HG03103 (cell line): ENCODE data around the gene VASH1.

ENCODE experiments used
- ATAC-seq: cut with Tn5 transposase; IDR thresholded peaks from one replicate; pipeline ENCODE4 v1.9.1; 2021; ENCODE audit warnings: low read depth; ENCODE audit not compliant: unreplicated experiment

The VASH1 gene

DNA sequence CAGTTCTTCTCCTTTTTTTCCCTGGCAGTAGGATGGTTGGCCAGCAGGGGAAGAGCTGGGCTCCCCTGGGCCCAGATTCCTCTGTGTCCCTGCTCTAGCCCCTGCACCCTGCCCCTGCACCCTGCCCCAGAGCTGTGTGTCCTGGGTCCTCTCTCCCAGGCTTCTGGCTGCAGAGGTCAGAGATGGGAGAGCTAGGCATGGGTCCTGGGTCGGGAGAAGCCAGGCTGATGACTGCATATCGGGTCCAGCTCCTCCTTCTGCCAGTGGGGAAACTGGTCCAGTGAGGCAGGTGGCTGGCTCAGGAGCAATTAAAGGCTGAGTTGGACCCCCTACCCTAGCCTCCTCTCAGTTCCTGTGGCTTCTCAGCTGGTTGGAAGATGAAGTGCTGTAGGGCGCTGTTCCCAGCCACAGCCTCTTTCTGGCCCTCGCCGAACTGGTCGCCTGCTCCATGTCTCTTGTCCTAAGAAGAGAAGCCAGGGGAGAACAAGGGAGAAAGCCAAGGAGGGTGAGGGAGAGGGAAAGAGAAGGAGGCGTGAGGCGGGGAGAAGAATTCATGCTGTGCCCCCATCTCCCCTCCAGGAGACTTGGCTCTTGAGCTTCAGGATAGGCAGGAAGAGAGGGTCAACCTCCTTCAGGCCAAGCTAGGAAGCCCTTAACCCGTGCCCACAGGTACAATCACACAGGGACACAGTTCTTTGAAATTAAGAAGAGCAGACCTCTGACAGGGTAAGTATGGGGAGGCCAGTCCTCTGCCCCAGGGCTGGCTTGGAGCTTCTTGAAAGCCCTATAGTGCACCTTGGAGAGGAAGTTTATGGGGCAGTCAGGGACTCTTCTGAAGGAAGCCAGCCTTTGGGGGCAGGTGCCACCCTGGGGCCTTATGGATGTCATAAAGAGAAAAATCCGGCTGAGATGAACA, 9.5 kb downstream of the VASH1 start:
- no peak for ATAC-seq

DNA sequence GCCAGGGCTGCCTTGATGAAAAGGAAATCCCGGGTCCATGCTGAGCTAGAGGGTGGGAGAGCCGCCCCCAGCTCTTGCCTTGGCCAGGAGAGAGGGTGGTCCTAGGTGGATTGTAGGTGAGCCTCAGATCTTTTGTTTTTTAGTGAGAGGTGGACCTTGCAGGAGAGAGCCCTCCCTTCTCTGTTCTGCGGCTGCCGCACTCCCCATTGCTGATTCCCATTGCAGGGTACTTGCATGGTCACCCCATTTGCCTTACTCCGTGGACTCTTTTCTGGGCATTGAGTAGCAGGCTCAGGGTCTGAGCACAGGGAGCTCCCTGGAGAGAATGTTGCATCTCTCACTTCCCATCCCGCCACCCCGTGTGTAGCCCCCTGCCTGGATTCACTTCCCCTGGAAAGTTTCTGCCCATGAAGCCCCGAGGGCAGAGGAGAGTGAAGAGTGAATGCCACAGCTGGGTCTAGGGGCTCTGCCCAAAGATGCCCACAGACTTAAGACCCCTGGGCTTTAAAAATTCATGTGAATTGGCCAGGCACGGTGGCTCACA, 10.2 kb downstream of the VASH1 start:
- no peak for ATAC-seq

DNA sequence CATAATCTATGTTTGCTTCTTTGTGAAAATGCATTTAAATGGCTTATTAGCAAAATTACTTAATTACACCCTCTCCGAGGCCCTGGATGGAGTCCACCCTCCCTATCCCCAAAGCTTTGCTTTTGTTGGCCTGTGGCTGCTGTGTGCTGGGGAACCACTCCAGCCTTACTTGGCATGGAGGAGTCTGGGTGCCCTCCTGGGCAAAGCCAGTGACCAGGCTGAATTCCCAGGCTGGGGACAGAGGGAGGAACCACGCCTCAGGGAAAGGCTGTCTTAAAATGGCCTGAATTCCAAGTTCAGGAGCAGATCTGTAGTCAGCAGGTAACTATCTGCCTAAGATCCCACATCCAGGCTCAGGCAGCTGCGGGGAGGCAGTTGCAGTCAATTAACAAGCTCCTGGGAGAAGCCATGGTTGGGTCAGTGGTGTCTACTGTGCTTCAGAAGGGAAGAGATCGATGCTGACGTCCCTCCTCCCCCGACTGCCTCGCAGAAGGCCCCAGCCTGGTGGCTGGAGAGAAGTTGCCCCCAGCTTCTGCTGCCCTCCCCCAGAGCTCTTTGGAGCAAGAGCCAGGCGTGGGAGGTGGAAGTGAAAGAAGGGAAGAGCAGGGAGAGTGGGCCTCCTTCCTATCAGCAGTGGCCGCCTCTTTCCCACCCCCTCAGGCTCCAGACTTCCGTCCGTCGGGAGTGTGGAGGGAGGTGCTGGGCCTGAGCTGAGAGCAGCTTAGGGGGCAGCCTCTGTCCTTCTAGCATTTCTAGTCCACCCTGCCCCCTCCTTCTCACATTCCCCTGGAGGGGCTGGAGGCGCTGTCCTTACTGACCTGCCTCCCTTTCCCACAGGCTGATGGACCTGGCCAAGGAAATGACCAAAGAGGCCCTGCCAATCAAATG, 11.3 kb downstream of the VASH1 start:
- ATAC-seq: no peak

DNA sequence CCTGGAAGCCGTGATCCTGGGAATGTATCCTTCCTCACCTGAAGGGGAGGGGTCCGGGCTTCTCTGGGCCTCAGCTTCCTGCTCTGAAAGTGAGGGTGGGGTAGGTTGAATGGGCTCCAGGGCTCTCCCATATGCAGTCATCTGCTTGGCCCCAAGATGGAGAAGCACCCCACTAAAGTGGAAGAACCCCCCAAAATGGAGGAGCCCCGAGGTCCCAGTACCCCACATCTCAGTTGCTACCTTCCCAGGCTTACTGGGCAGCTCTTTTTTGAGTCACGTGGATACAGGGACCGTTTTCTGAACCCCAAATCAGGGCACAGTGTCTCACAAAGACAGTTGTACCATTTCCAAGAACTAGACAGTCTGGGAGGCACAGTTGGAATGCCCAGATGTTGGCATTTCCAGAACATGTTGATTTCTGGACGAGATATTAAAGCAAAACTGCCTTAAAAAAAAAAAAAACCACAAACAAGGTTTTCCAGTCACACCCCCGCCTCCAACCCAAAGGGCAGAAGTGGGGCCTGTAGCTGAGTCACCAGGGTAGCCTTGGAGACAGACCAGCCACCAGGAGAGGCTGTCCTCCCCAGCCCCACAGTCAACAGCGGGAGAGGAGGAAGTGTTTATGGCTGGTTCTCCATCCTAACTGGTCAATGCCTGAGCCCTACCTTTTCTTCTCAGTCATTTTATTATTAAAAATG, 12.1 kb downstream of the VASH1 start:
- no peak for ATAC-seq

DNA sequence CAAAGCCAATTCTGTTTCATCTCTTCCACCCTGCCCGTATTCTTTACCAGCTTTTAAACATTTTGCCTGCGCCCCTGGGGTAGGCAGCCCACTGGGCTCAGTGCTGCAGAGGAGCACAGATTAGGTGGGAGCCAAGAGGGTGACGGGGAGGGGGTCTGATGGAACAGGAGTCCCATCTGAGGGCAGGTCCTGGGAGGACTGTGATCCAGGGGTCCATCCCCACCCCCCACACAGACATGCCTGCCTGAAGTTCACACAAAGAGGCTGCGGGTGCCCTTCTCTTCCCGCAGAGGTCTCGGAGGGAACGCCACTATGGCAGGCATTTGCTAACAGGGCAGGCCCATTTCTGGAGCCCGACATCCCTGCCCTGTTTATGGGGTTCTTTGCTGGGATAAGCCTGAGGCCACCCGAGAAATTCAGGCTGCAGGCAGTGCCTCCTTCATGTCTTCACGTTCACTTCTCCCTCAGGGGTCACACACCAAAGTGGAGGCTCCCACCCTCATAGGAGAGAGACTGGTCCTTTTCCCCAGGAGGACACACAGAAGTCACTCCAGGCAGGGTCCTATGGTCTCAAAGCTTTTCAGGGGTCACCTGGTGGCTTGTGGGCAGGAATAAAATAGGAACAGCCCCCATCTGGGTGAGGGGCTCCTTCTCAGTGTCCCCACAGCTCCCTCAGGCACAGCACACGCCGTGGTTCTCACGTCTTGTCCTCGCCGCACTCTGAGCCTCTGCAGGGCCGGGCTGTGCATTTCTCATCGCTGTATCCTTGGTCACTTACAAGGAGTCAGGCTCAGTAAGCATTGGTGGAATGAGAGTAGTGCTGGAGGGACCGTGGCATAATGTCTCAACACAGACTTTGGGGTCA, 12.9 kb downstream of the VASH1 start:
- no peak for ATAC-seq

DNA sequence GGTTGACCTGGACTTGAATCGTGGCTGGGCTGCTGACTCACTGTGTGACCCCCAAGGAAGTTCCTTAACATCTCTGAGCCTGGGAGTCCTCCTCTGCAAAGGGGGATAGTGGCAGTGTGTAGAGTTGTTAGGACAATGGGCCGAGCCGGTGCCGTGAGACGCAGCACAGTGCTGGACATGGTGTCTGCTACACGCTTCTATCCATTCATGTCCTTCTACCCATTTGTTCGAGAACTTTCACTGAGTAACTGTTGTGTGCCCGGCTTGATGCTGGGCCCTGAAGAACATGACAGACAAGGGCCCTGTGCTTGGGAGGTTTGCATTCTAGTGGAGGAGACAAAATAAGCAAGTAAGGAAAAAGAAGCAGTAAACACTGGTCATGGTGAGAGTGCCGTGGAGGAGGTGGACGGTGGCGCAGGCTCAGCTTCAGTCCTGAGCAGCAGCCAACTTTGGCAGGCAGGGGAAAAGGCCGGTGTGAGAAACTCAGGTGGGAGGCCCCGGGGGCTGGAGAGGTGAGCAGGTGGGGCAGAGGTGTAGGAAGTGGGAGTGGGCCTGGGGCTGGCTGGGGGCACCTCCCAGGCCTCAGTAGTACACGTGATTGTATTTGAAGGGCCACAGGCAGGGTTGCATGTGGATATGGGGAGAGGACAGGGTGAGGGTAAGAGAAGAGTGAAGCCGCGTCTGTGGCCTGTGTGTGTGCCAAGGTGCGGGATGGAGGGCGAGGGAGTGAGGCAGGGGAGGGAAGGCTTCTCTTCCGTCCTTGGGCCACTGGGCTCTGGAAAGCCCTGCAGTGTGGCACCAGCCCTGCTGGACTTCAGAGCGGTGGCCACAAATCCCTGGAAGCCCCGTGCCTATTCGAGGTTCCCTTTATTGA, 13.8 kb downstream of the VASH1 start:
- ATAC-seq: no peak

DNA sequence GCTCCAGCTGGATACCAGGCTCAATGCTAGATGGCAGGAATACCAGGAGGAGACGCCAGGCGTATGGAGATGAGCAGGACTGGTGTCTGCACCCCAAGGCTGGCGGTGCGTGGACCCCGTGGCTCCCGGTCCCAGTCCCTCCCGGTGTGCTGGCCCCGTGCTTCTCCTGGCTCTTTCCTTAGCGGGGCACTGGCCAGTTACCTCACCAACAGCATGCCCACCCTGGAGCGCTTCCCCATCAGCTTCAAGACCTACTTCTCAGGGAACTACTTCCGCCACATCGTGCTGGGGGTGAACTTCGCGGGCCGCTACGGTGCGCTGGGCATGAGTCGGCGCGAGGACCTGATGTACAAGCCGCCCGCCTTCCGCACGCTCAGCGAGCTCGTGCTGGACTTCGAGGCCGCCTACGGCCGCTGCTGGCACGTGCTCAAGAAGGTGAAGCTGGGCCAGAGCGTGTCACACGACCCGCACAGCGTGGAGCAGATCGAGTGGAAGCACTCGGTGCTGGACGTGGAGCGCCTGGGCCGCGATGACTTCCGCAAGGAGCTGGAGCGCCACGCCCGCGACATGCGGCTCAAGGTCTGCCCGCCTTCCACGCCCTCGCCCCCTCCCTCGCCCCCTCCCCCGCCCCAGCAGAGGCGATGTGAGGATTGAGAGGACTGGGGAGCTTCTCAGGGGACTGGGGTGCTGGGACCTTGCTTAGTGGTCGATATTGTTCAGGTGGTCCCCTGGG, 14.6 kb downstream of the VASH1 start:
- no peak for ATAC-seq

DNA sequence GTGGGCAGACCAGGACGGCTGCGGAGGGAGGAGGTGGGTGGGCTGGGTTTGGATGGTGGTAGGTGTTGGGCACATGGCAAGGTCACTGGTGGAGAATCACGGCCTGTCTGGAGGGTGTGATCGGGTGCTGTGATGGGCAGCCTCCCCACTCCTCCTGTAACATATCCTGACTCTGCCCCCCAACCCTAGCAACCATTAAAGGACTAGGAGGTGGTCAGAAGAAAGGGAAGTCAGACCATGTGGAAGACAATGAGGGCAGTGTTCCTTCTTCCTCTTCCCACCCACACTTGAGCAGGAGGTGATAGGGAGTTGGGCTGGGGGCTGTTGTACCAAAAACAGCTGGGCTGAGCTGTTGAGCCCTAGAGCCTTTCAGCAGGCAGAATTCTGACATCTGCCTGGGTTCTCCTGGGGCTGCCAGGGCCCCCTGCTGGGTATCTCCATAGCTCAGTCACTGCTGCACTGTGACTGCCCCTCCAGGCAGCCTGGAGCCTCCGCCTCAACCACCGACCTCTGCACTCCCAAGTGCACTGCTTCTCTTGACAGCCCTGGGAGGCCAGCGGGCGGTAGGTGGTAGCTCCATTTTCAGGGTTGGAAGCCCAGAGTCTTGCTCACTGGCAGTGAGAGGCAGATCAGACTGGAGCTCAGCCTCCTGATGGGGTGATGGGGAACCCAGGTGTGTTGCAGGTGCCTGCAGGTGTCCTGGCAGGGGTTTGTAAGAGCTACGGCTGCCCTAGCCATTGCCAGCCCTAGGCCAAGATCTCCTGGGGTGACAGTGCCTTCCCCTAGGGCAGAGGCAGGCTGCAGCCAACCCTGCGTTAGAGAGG, 15.4 kb downstream of the VASH1 start:
- ATAC-seq: no peak

DNA sequence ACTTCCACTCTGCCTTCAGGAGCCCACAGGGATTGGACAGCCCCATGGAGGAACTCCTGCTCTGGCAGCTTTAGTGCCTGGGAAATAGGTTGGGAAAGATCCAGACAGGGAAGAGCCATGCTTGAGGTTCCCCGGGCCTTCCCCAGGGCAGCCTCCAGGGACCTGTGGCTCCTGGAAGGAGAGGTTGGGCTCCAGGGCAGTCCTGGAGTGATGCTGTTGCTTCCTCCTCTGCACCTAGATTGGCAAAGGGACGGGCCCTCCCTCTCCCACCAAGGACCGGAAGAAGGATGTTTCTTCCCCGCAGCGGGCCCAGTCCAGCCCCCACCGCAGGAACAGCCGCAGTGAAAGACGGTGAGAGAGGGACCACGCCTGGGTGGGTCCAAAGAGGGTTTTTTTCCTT, 16.5 kb downstream of the VASH1 start:
- no peak for ATAC-seq

DNA sequence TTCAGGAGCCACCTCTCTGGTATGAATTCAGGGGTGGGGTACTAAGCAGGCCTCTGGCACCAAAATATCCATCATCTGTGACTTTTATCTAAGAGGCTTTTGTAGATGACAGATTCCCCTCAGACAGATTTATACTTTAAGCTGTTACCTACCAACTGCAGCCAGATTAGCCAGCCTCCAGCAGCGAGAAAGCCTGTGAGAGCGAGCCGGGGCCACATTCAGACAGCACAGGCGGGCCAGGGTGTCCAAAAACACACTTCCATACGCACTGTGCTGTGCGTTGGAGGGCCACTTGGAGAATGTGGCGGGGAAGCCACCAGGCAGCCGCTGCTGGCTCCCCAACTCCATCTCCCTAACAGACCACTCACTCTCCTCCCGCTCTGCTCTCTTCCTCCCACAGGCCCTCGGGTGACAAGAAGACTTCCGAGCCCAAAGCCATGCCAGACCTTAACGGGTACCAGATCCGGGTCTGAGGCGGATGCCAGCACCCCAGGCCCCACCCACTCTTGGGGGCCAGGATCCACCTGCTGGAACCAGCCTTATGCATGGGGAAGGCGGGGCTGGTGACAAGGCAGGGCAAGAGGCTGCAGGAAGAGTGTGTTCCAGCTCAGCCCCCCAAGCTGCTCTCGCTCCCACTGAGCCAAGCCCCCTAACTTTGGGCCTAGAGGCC, 17.4 kb downstream of the VASH1 start:
- ATAC-seq: no peak

DNA sequence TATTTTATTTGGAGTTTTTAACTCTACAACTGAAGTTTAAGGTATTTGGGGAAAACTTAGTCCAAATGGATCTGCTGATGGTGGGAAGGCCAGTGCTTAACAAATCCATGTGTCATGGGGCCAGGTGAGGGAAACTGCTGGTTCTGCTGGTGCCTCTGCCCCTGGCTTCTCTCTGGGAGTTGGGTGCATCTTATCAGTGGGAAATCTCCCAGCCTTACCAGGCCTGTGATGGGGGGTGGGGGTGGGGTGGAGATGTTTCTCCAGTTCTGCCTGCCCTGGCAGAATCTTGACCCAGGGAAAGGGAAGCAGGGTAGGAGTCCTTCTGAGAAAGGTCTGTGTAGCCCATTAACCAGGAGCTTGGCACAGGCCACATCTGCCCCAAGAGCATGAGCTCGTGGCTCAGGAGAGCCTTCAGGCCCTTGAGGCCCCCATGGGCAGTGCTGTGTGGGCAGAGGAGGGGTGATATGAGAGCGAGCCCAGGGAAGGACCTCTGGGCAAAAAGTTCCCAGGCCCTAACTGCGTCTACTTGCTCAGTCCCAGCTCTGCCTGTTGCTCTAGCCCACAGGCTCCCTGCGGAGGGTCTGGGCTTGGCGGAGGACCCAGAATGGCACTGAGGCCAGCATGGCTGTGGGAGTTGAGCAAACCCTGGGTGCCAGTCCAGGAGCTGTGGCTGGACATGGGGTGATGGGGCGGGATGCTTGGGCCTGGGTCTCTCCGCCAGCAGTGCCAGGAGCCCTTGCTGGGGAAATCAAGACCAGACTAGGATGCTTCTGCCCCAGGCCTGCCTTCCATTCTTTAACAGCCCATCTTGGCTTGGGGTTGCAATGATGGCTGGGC, 18.2 kb downstream of the VASH1 start:
- no peak for ATAC-seq

DNA sequence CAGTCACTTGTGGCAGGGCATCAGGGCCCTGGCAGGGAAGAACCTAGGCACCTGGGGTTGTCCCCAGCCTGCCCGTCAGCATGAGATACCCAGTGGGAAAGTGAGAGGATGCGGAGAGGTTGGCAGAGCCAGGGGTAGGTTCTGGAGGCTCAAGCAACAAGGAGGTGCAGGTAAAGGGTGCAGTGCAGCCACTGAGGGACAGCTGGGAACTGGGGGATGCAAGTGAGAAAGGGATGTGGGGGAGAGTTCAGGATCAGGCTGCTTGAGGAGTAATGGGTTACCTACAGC, 18.7 kb downstream of the VASH1 start:
- ATAC-seq: no peak

DNA sequence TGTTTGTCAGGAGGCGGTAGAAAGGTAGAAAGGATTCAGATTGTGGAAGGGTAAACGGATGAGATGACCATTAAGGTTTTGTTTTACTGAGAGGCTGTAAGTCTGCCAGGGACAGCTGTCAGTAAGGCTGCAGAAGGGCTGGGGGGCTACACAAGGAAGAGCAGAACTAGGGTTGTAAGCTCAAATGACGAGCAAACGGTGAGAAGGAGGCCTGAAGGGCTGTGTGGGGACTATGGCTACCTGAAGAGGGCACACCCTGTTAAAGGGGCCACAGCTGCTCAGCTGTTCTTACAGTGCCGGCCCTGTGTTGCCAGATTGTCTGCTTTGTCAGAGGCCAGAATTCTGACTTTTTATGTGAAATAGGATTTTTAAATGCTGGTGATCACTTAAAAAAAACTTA, 19.1 kb downstream of the VASH1 start:
- ATAC-seq: no peak

DNA sequence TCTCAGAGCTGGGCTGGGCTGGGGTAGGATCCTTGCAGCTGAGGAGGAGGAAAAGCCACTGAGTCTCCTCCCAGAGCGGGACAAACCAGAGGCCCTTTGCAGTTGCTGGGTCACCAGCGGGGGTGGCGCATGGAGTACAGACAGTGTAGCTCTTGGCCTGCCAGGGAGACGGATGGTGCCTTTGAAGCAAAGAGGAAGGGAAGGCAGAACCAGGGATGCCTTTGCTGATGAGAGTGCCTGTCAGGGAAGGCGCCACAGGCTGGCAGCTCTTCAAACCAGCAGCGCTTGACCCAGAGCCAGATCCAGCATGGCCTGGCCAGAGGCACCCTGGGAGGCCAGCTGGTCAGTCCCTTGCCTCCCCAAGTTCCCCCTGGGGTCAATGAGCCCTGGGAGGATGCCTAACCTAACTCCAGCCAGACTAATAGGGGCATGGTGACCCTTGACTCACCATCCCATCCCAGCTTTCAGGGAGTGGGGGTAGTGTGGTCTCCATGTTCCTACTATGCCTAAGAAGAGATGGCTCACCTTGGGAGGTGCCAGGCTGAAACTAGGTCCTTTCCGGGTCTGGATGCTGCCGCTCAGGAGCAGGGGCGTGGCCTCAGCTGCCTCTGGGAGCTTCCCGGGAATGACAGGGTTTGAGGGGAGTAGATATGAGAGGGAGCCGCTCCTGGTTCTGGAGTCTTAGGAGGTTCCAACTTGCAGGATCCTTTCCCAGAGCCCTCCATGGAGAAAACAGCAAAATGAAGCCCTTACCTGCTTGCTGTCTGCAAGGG, 19.8 kb downstream of the VASH1 start:
- no peak for ATAC-seq

DNA sequence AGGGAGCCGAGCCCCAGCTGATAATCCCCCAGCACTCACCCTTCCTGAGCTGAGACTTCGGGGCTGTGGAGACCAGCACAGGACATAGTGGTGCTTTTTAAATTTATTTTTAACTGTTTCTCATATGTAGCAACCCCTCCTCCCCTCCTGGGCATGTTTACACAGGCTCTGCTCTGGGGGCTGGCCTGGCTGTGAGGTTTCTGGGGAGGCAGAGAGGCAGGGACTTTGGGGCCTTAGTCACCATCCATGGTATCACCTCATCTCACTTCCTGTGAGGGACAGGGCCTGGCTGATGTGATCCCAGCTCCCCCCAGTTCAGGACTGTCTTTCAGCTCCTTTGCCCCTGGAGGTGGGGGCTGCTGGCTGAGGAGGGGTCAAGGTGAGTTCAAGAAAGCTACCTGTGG, 20.4 kb downstream of the VASH1 start:
- ATAC-seq: no peak
